ENCODE data around the gene PTPRM.

GRCh38 chr18:7637269-7637668, 70.2 kb downstream of the PTPRM start:
- TF ChIP-seq, protein P1, sequence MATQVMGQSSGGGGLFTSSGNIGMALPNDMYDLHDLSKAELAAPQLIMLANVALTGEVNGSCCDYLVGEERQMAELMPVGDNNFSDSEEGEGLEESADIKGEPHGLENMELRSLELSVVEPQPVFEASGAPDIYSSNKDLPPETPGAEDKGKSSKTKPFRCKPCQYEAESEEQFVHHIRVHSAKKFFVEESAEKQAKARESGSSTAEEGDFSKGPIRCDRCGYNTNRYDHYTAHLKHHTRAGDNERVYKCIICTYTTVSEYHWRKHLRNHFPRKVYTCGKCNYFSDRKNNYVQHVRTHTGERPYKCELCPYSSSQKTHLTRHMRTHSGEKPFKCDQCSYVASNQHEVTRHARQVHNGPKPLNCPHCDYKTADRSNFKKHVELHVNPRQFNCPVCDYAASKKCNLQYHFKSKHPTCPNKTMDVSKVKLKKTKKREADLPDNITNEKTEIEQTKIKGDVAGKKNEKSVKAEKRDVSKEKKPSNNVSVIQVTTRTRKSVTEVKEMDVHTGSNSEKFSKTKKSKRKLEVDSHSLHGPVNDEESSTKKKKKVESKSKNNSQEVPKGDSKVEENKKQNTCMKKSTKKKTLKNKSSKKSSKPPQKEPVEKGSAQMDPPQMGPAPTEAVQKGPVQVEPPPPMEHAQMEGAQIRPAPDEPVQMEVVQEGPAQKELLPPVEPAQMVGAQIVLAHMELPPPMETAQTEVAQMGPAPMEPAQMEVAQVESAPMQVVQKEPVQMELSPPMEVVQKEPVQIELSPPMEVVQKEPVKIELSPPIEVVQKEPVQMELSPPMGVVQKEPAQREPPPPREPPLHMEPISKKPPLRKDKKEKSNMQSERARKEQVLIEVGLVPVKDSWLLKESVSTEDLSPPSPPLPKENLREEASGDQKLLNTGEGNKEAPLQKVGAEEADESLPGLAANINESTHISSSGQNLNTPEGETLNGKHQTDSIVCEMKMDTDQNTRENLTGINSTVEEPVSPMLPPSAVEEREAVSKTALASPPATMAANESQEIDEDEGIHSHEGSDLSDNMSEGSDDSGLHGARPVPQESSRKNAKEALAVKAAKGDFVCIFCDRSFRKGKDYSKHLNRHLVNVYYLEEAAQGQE (IDR thresholded peaks at IDR 0.05; ENCODE audit: borderline replicate concordance) = no peak
- no peak for TF ChIP-seq EZH2 (IDR thresholded peaks at IDR 0.05; ENCODE audit: borderline replicate concordance, insufficient read depth, low read length, poor library complexity, severe bottlenecking)
- TF ChIP-seq CTCF (IDR thresholded peaks at IDR 0.05; ENCODE audit: poor library complexity, severe bottlenecking) = no peak
- no peak for TF ChIP-seq EP300 (conservative IDR thresholded peaks at IDR 0.05; ENCODE audit: poor library complexity, severe bottlenecking)
- no peak for TF ChIP-seq POLR2AphosphoS5 (IDR thresholded peaks at IDR 0.05)
- no peak for TF ChIP-seq TAF1 (IDR thresholded peaks at IDR 0.05; ENCODE audit: low read depth)
- TF ChIP-seq MXI1 (conservative IDR thresholded peaks at IDR 0.05; ENCODE audit: poor library complexity, severe bottlenecking) = no peak
- no peak for TF ChIP-seq SMC3 (conservative IDR thresholded peaks at IDR 0.05; ENCODE audit: poor library complexity)
